MM.1S (cell line): Measurements from ENCODE around the gene NFATC1.

Experiments used
- EZH2 ChIP-seq: fragments of 300-600 bp; sonication (generic); optimal IDR thresholded peaks from 2 replicates; pipeline ENCODE3; 2017; ENCODE audit warnings: low read depth, mild to moderate bottlenecking, antibody characterized with exemption, low read length, mixed read lengths
- TF ChIP-seq, protein P1 (sequence below): fragments of 300-600 bp; sonication (generic); IDR thresholded peaks from 2 replicates; pipeline ENCODE4 v1.5.1; 2016; ENCODE audit warnings: antibody characterized with exemption, low read length, mixed read lengths

DNA sequence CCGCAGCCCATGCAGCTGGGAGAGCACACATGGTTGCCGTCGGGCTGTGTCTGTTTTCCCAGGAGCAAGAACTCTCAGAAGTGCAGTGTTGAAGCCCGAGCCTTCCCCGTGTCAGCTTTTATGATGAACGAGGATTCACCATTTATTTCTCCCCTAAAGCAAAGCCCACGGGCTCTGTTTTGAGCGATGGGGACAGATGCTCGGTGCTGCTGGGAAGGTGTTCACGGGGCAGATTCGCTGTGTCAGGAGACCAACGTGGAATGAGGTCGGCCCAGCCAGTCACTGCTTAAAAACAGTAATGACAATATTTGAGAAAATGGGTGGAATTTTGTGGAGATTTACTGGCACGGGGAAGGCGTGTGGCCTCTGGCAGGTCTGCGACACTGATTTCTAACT is 43.9 kb downstream of the NFATC1 start:
- no peak for TF ChIP-seq EZH2
- TF ChIP-seq, protein P1, sequence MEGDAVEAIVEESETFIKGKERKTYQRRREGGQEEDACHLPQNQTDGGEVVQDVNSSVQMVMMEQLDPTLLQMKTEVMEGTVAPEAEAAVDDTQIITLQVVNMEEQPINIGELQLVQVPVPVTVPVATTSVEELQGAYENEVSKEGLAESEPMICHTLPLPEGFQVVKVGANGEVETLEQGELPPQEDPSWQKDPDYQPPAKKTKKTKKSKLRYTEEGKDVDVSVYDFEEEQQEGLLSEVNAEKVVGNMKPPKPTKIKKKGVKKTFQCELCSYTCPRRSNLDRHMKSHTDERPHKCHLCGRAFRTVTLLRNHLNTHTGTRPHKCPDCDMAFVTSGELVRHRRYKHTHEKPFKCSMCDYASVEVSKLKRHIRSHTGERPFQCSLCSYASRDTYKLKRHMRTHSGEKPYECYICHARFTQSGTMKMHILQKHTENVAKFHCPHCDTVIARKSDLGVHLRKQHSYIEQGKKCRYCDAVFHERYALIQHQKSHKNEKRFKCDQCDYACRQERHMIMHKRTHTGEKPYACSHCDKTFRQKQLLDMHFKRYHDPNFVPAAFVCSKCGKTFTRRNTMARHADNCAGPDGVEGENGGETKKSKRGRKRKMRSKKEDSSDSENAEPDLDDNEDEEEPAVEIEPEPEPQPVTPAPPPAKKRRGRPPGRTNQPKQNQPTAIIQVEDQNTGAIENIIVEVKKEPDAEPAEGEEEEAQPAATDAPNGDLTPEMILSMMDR, result no peak
